AG04449 (cell line): Measurements from ENCODE around the gene LRRC8D.

Experiments used
- CTCF ChIA-PET: fragments of 350-600 bp; formaldehyde crosslinking; extraction: SDS; loops from one replicate; lab custom pipeline; 2021; ENCODE audit warnings: antibody characterized with exemption; lab: Yijun Ruan, JAX
- POLR2A ChIA-PET: fragments of 400-600, 350-600 bp; formaldehyde crosslinking; extraction: SDS; loops from one replicate; lab custom pipeline; 2020; ENCODE audit warnings: antibody characterized with exemption, inconsistent platforms; lab: Yijun Ruan, JAX
- DNase-seq: peaks from one replicate; pipeline ENCODE4 v3.0.0-alpha.2; 2010; ENCODE audit warnings: low read depth, low spot score
- H3K4me3 ChIP-seq: 2 replicates; pipeline ENCODE4 v1.5.1; 2011; ENCODE audit warnings: low read depth, mild to moderate bottlenecking, control low read depth, low read length
- TF ChIP-seq, protein P1 (sequence below): IDR thresholded peaks from one replicate; pipeline ENCODE4 v1.5.1; 2011; ENCODE audit warnings: mild to moderate bottlenecking, moderate library complexity, low read length, control low read depth, inconsistent platforms; ENCODE audit not compliant: insufficient read depth; ENCODE audit errors: missing control alignments

LRRC8D gene

DNA sequence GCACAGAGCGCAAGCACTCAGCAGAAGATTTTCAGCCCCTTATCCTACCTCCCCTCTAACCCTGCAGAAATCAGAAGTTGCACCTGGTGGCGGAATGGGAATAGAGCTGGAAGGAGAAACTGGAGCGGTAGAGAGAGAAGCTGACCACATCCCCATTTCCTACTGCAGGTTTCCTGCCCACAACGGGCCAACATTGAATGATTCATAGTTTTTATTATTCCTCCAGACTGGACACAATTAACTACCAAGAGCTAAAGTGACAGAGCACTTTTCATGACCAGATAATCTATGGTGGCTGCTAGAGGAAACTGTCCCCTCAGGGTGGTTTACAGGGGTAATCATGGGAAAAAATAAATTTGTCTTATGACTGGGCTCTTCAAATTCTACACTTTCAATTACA, 21.3 kb upstream of the LRRC8D start:
- H3K4me3 ChIP-seq: no peak overlapping the region
- ChIA-PET CTCF (interaction anchor here (1.2 to 7.4 kb wide), 5 partner anchors 18 to 189 kb away, joined by 3 to 166 read pairs (median 3); partner anchors contain the start of gene LRRC8D), POLR2A (no interaction called here)
- TF ChIP-seq, protein P1, sequence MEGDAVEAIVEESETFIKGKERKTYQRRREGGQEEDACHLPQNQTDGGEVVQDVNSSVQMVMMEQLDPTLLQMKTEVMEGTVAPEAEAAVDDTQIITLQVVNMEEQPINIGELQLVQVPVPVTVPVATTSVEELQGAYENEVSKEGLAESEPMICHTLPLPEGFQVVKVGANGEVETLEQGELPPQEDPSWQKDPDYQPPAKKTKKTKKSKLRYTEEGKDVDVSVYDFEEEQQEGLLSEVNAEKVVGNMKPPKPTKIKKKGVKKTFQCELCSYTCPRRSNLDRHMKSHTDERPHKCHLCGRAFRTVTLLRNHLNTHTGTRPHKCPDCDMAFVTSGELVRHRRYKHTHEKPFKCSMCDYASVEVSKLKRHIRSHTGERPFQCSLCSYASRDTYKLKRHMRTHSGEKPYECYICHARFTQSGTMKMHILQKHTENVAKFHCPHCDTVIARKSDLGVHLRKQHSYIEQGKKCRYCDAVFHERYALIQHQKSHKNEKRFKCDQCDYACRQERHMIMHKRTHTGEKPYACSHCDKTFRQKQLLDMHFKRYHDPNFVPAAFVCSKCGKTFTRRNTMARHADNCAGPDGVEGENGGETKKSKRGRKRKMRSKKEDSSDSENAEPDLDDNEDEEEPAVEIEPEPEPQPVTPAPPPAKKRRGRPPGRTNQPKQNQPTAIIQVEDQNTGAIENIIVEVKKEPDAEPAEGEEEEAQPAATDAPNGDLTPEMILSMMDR: no peak
- DNase-seq: no peak

DNA sequence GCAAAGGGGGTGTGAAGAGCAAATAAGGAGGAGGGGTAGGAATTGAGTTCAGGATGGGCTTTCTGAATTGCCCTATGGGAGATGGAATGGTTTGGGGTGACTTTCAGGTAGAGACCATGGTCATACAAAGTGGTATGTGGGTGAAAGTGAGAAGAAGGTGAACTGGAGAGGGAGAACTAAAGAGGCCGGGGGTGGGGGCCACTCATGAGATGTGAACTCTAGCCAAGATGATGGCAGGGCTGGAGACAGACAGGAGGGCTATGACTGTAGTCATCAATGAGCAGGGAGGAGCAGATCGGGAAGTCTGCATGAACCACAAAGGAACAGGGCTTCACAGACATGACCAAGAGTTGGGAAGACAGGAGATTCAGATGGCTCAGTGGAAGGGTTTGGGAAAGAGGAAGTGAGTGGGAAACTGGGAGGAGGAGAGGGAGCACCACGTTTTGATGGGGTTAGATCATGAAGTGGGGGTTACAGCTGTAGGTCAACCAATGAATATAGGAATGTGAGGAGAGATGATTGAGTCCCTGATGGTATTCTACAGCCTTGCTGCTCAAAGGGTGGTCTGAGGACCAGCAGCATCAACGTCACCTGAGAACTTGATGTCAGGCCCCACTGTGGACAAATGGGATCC, 20.7 kb upstream of the LRRC8D start:
- TF ChIP-seq, protein P1: no peak
- CTCF ChIA-PET: interaction anchor here (1.3 to 7.4 kb wide), 5 partner anchors 19 to 189 kb away, joined by 3 to 166 read pairs (median 3); partner anchors contain the start of gene LRRC8D
- POLR2A ChIA-PET: no interaction called here
- no peak for DNase-seq
- H3K4me3 ChIP-seq: no peak overlapping the region

GRCh38 chr1:89800718-89801117, 20.1 kb upstream of the LRRC8D start:
- H3K4me3 ChIP-seq: no peak overlapping the region
- TF ChIP-seq, protein P1: no peak
- no peak for DNase-seq
- CTCF ChIA-PET: interaction anchor here (1.5 to 7.4 kb wide), 3 partner anchors 12 to 188 kb away, joined by 4 to 166 read pairs (median 8); no protein-coding TSS in a partner anchor
- POLR2A ChIA-PET: no interaction called here

DNA sequence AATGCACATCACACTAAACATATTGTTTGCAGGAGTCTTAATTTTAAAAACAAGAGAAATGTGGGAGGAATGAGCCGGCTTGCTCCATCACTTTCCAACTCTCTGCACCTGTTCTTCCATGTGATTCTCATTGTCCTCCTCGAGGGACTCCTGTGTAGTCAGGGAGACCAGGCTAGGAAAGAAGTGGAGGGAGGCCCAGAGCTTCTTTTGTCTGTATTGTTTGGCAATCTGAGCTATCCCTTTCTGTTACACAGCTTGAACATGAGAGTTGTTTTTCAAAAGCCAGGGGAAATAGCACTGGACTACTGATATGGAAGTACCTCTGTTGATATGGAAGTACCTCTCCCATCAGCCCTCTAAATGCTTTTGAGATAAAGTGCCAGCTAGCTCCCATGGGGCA, 18.8 kb upstream of the LRRC8D start:
- no peak for DNase-seq
- POLR2A ChIA-PET: no interaction called here
- H3K4me3 ChIP-seq: no peak overlapping the region
- TF ChIP-seq, protein P1: no peak
- CTCF ChIA-PET: interaction anchor here (0.7 to 7.4 kb wide), 11 partner anchors 9 to 232 kb away, joined by 3 to 166 read pairs (median 4); no protein-coding TSS in a partner anchor

GRCh38 chr1:89802841-89803240, 18.0 kb upstream of the LRRC8D start:
- no peak for DNase-seq
- CTCF ChIA-PET: interaction anchor here (1.0 to 7.4 kb wide), 12 partner anchors 10 to 225 kb away, joined by 3 to 166 read pairs (median 6); no protein-coding TSS in a partner anchor
- H3K4me3 ChIP-seq: no peak overlapping the region
- POLR2A ChIA-PET: no interaction called here
- TF ChIP-seq, protein P1: no peak

- H3K4me3 ChIP-seq: no peak overlapping the region
- ChIA-PET POLR2A (no interaction called here), CTCF (interaction anchor here (0.6 to 7.4 kb wide), 14 partner anchors 8 to 267 kb away, joined by 3 to 166 read pairs (median 4); no protein-coding TSS in a partner anchor)
- no peak for DNase-seq
- TF ChIP-seq, protein P1: peak; percentile 86
Measured at GRCh38 chr1:89804642-89805237, 16.1 kb upstream of the LRRC8D start.
